ENCODE measurements around the gene IGSF9B. TPM values are rescaled to one million over a fixed set of nuclear protein-coding genes. Genes with fewer than 3 reads are reported as not detected.

The IGSF9B gene
- total RNA-seq, 1 donor from 2014 or later: 10.1 TPM

DNA sequence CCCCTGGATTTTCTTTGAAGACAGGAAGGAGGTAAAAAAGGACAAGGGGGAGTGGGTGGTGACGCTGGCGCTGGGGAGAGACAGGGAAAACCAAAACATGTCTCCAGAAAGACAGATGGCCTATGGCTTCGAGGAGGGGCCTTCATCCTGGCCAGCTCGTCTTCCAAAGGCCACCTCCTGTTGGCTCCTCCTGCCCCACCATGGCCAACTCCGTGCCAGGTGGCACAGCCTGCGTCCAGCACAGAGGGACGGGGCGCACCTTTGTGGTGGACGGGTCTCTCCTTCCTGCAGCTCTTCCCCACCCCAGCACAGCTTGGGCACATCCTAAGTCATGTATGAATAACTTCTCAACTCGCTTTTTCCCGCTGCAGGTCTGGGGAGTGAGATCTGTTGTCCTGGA is 22.7 kb downstream of the IGSF9B start:
- Histone ChIP-seq H3K9me3 (no peaks in the 10 kb centered on the region), H3K4me3 (no peak overlapping the region), H3K4me1 (peaks cover 2% of the 10 kb centered on the region), H3K27me3 (no peaks in the 10 kb centered on the region), H3K27ac (no peak overlapping the region), H3K36me3 (peaks cover 0 to 5% of the 10 kb centered on the region in 2 donors)
- no peak for DNase-seq (ENCODE audit: extremely low spot score in 2 of 2)
- intact Hi-C loops (cut with DNase I): no loop called here
- TF ChIP-seq POLR2AphosphoS5 (IDR thresholded peaks at IDR 0.05; ENCODE audit: insufficient read depth in 1 of 2, low read depth in 1 of 2): no peak

- H3K4me3 ChIP-seq: no peak overlapping the region
- H3K27ac ChIP-seq: no peak overlapping the region
- DNase-seq (ENCODE audit: extremely low spot score in 2 of 2): no peak
- peaks cover 0 to 5% of the 10 kb centered on the region in 2 donors for H3K36me3 ChIP-seq
- H3K4me1 ChIP-seq: peaks cover 19% of the 10 kb centered on the region
- H3K9me3 ChIP-seq: no peaks in the 10 kb centered on the region
- no peak for TF ChIP-seq POLR2AphosphoS5 (IDR thresholded peaks at IDR 0.05; ENCODE audit: insufficient read depth in 1 of 2, low read depth in 1 of 2)
- TF ChIP-seq CTCF (IDR thresholded peaks at IDR 0.05): no peak
- TF ChIP-seq POLR2A (IDR thresholded peaks at IDR 0.05): no peak
- no peaks in the 10 kb centered on the region for H3K27me3 ChIP-seq
- intact Hi-C loops (cut with DNase I): no loop called here
Measured at GRCh38 chr11:133931449-133932060, 25.2 kb downstream of the IGSF9B start.

GRCh38 chr11:133930767-133931448 is 25.9 kb downstream of the IGSF9B start:
- H3K9me3 ChIP-seq: no peaks in the 10 kb centered on the region
- no peak for DNase-seq (ENCODE audit: extremely low spot score in 2 of 2)
- H3K4me1 ChIP-seq: peaks cover 19% of the 10 kb centered on the region
- intact Hi-C loops (cut with DNase I): no loop called here
- H3K4me3 ChIP-seq: no peak overlapping the region
- H3K27ac ChIP-seq: no peak overlapping the region
- TF ChIP-seq CTCF (IDR thresholded peaks at IDR 0.05) (peak in 1 of 3 experiments; percentile 18), POLR2A (IDR thresholded peaks at IDR 0.05) (no peak)
- no peaks in the 10 kb centered on the region for H3K27me3 ChIP-seq
- peaks cover 0 to 5% of the 10 kb centered on the region in 2 donors for H3K36me3 ChIP-seq

- Histone ChIP-seq H3K9me3 (no peaks in the 10 kb centered on the region), H3K27ac (no peak overlapping the region), H3K36me3 (peaks cover 0 to 5% of the 10 kb centered on the region in 2 donors), H3K27me3 (no peaks in the 10 kb centered on the region), H3K4me3 (no peak overlapping the region), H3K4me1 (peaks cover 19% of the 10 kb centered on the region)
- no peak for DNase-seq (ENCODE audit: extremely low spot score in 2 of 2)
- TF ChIP-seq CTCF (IDR thresholded peaks at IDR 0.05): no peak
- TF ChIP-seq POLR2AphosphoS5 (IDR thresholded peaks at IDR 0.05; ENCODE audit: insufficient read depth in 1 of 2, low read depth in 1 of 2): no peak
- TF ChIP-seq POLR2A (IDR thresholded peaks at IDR 0.05): no peak
- intact Hi-C loops (cut with DNase I): no loop called here
Measured at GRCh38 chr11:133930053-133930766, 26.6 kb downstream of the IGSF9B start.

- TF ChIP-seq CTCF (IDR thresholded peaks at IDR 0.05): no peak
- no peak for TF ChIP-seq POLR2AphosphoS5 (IDR thresholded peaks at IDR 0.05; ENCODE audit: insufficient read depth in 1 of 2, low read depth in 1 of 2)
- no peak for TF ChIP-seq POLR2A (IDR thresholded peaks at IDR 0.05)
- Histone ChIP-seq H3K27ac (no peak overlapping the region), H3K27me3 (no peaks in the 10 kb centered on the region), H3K36me3 (peaks cover 0 to 2% of the 10 kb centered on the region in 2 donors), H3K4me1 (peaks cover 19% of the 10 kb centered on the region), H3K4me3 (no peak overlapping the region), H3K9me3 (no peaks in the 10 kb centered on the region)
- DNase-seq (ENCODE audit: extremely low spot score in 2 of 2): no peak
- intact Hi-C loops (cut with DNase I): no loop called here
Measured at GRCh38 chr11:133929401-133930052, 27.2 kb downstream of the IGSF9B start.

Data from vagina (tissue), 2 donors.